Measurements from ENCODE around the gene ALK.

The ALK gene

DNA sequence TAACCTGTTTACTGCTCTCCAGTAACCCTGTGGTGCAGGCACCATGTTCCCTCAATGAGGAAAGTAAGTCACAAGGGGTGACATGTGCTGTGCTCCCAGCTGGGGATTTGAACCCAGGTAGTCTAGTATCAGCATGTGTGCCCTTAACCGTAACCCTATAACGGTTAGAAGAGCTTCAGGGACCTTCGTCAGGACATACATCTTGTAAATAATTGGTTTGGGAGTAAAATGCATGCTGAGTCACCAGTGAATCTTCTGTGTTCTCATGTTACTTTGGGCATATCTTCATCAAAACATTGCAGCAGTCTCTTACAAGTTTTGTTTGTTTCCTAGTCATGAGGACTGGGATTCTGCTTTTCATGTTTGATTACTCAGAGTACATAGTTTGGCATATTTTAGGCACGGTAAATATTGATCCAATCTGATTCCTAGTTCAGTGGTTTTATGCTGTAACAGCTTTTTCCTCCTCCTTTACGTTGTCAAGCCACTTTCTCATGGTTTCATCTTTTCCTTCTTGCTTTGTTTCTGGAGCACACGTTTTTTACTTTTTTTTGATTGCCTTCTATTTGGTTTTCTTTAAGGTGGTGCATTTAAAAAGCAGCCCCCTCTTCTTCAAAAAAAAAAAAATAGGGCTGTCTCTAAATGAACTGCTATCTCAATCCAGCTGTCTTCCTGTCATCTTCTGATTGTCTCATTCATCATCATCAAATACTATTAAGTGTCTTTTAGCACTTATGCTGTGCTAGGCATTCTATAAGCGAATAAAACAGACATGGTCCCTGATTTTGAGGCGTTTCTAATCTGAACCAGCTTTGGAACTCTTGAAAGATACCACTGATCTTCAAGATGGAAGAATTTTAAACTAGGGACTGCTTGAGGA is 755.8 kb downstream of the ALK start:
- no peak for DNase-seq

DNA sequence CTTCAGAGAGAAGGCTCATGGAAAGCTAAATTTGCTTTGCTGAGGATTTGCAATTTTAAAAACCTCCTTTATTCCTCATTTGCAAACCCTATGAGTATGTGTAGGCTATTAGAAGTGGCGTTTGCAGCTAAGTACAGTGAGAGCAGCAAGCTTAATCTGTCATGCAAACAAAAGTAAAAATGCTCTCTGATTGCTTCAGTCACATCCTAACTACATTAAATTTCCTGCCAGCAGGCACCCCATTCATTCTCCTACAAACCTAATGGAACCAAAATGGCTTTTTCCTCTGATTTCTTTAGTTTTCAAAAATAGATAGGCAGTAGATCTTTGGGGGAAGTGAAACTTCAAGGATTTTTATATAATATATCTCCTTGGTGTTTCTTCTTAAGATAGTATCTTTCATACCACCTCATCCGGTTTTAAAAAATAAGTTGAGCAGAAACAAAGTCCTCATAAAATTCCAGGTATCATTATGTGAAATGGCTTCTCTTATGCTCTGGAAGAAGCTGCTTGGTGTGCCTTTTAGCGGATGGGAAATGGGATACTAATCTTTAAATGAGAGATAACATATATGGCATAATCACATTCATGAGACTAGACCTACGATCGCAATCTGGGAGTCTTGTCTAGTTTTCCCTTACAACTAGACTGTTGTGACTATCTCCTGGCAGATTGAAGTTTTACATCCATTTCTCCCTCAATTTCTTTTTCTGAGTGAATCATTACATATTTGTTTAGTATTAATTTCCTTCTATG is 757.1 kb downstream of the ALK start:
- no peak for DNase-seq

DNA sequence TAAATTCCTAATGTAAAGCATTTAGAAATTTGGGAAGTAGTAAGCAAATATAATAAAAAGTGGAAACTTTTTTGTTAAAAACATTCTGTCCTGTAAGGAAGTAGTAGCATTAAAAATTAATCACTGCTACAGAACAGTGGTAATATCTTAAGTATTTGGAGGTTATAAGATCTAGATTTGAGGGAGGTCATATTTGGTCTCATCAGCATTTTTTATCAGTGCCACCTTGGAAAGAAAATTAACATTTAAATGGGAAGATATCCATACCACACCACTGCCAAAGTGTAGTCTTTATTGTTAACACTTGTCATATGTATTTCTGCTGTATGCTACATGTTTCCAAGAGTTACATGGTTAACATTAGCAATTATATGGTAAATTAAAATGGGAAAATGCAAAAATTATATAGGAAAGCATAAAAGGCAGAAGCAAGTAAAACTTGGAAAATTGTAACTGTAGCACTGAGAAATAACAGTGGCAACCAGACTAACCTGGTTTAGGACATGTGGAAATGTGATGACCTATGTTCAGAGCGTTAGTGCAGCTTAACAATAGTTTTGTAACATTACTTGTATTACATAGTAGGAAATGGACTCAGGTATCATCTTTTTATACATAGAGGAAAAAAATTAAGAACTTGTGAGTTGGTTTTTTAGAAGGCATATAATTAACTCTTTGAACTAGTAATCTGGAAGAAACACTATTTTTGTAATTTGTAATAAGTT is 759.0 kb downstream of the ALK start:
- DNase-seq, result no peak

DNA sequence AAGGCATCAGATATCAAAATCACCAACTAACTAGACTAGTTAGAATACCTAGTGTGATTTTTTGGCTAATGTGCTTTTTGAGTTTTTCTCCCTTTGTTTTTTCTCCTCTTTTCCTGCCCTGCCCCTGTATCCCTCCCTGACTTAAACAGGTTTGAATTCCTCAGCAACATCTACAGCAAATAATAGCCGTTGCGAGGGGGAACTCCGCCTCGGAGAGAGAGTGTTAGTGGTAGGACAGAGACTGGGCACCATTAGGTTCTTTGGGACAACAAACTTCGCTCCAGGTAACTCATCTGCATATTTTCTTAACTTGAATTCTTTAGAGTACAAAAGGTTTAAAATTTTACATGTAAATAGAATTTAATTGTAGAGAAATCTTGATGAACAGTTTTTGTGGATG is 761.2 kb downstream of the ALK start:
- no peak for DNase-seq

DNA sequence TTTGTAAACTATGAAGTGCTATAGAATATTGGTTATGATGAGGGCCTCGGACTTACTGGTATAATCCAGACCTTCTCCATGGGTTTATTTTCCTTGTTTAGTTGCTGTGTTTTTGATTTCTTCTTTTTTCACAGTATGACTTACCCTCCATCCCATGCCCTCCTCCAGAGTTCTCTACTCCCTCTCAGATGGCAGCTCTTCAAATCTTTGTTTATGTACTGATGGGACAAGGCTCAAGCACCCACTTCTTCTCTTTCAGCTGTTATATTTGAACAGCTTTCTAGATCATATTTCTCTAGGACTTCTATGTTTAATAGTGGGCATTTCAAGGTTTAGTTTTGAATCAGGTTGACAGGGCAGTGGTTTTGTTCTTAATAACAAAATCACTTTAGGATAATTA is 762.3 kb downstream of the ALK start:
- DNase-seq, result no peak

DNA sequence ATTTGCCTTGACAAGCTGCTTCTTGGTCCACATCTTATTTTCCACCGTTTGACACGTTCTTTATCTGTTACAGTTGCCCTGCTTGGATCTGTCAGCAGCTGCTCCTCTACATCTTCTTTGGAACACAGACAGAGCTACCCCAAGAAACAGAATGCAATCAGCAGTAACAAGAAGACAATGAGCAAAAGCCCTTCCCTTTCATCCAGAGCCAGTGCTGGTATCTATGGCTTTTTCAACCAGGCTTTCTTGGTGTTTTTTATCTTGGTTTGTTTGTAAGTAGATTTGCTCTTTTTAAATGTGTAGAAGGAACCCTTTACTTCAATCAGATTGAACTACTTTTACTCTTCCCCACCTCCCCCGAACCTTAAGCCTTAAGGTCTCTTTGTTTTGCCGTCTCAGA is 764.3 kb downstream of the ALK start:
- DNase-seq, result no peak

DNA sequence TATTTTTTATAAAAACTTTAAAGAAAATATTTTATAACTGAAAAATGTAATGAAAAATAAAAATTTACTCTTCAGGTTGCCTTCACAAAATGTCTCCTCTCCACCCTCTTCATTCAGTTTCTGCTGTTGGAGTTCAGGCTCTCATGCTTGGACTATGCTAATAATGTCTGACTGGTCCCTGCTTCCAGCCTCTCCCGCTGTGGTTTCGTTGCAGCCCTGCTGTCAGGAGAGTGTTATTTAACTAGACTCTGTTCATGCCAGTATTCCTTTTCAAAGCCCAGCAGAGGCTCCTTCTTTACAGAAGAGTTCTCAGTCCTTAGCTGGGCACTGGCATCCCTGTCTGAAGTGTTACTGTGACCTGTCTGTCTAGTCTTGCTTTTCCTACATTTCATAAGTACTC is 765.8 kb downstream of the ALK start:
- no peak for DNase-seq

DNA sequence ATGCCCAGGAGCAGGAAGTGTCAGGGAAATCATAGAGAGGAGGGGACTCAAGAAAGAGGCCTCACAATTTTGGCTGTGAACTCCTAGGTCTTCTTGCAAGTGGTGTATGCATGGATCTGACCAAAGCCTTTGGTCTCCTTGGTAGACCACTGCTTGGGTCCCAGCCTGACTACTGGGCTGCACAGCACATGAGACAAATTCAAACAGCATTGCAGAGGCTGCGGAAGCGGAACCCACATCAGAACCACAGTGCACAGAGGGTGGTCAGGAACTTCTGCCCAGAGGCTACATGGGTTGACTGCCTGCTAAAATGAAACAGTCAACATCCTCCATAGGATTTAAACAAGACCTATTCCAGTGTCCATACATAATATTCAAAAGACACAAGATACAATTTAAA is 766.8 kb downstream of the ALK start:
- DNase-seq, result no peak

DNA sequence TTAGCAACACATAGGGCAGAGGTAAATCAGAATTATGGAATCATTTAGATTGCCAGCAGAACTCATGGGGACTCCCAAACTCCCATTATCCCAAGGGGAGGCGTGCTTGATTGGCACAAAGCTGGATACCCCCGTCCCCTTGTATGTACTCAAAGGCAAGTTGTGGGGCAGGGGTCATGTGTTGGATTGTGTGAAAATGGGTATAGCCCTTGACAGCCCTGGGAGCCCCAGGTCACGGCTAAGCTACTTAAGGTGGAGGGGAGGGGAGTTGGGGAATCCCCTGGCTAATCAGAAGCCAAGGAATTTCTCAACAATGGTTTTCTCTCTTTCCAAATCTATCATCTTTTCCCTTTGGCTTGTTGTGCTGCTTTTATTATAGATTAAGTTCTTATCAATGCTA is 773.4 kb downstream of the ALK start:
- no peak for DNase-seq

DNA sequence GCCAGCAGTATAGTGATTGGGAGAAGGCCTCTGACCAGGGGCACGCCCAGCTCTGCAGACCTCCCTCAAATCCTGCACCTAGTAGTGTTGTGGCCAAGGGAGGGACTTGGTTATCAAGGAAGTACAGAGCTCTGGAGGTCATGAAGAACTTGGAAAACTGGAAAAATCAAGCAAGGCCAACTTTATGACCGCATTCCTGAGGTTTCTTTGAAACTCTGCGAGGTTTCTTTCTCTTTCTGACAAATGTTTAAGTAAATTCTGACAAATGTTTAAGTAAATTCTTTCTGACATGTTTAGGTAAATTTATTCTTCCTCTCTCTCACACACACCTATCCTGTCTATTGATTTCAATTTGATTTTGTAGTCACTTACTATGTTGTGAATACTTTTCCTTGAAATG is 775.2 kb downstream of the ALK start:
- DNase-seq, result no peak

DNA sequence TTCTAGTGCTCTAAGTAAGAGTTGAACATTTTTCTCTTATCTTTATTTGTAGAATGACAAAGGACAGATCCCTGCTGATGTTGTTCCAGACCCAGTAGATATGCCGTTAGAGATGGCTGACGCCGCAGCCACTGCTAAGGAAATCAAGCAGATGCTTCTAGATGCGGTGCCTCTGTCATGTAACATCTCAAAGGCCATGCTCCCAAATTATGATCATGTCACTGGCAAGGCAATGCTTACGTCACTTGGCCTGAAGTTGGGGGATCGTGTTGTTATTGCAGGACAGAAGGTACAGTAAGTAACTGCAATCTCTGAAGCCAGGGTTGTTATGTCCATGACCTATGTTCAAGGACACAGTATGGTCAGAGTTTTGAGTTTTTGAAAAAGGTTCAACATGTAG is 777.7 kb downstream of the ALK start:
- DNase-seq, result no peak

Measured in SHP77 (cell line).